ENCODE measurements around the gene GOLT1B.

GRCh38 chr12:21501258-21502163 is at the start of gene GOLT1B, which contains the start of gene RECQL:
- TF ChIP-seq CTCF (conservative IDR thresholded peaks at IDR 0.05; ENCODE audit: low read depth, low read length): no peak
- no peak for TF ChIP-seq EZH2 (IDR thresholded peaks at IDR 0.05; ENCODE audit: borderline replicate concordance, low read depth, low read length, poor library complexity, severe bottlenecking)

All from A673 (cell line).